Progenitor cell of endocrine pancreas (in vitro differentiated cells): ENCODE data around the gene ATCAY. TPM values are rescaled to one million over a fixed set of nuclear protein-coding genes. Genes with fewer than 3 reads are reported as not detected.

Experiments
- DNase-seq: peaks from one replicate; pipeline ENCODE4 v3.0.0; 2021; ENCODE audit warnings: low spot score; ENCODE audit not compliant: unreplicated experiment
- H3K27ac Mint-ChIP-seq: 2 replicates; pipeline ENCODE4 v1.8.0; 2021; ENCODE audit warnings: mild to moderate bottlenecking, moderate library complexity, mixed read lengths
- H3K27me3 Mint-ChIP-seq: 2 replicates; pipeline ENCODE4 v1.8.0; 2021; ENCODE audit warnings: mixed read lengths
- H3K36me3 Mint-ChIP-seq: 2 replicates; pipeline ENCODE4 v1.8.0; 2022; ENCODE audit warnings: mixed read lengths; ENCODE audit not compliant: insufficient read depth
- H3K4me1 Mint-ChIP-seq: 2 replicates; pipeline ENCODE4 v1.8.0; 2021; ENCODE audit warnings: low read depth, mixed read lengths
- H3K4me3 Mint-ChIP-seq: 2 replicates; pipeline ENCODE4 v1.8.0; 2021; ENCODE audit warnings: low read depth, mild to moderate bottlenecking, moderate library complexity, mixed read lengths
- H3K9me3 Mint-ChIP-seq: 2 replicates; pipeline ENCODE4 v1.8.0; 2021; ENCODE audit warnings: low read depth, mixed read lengths
- total RNA-seq: library from RNA; stranded (reverse); gene quantifications from 2 replicates; pipeline ENCODE4 v1.2.1, GENCODE V29; 2021
- TF ChIP-seq, protein P1 (sequence below): fragments of 200-600 bp; sonication (generic); IDR thresholded peaks from one replicate; pipeline ENCODE4 v1.5.0; 2021; ENCODE audit warnings: antibody characterized with exemption, mild to moderate bottlenecking; ENCODE audit not compliant: unreplicated experiment

ATCAY gene
- total RNA-seq, 1 donor from 2014 or later: 0.43 TPM

DNA sequence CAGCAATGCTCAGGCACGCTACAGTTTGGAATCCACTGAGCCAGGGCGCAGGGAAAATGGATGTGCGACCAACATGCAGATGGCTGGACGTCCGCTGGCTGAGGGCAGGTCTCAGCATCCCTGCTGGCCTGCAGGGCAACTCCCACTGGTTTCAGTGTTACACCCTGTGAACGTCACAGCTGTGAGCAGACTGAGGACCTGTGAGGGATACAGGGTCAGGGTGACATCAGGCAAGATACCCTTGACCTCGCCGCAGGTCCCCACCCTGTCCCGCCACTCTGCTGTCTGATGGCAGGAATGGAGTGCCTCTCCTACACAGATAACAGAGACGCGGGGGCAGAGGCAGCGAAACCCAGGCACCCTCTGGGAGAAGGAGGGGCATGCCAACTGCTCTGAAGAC lies 30.7 kb upstream of the ATCAY start:
- no peak overlapping the region for H3K4me3 Mint-ChIP-seq
- peaks cover 4% of the 10 kb centered on the region for H3K36me3 Mint-ChIP-seq
- peaks cover 5% of the 10 kb centered on the region for H3K4me1 Mint-ChIP-seq
- no peaks in the 10 kb centered on the region for H3K27me3 Mint-ChIP-seq
- DNase-seq: no peak
- H3K27ac Mint-ChIP-seq: no peak overlapping the region
- H3K9me3 Mint-ChIP-seq: peaks cover 7% of the 10 kb centered on the region
- TF ChIP-seq, protein P1, sequence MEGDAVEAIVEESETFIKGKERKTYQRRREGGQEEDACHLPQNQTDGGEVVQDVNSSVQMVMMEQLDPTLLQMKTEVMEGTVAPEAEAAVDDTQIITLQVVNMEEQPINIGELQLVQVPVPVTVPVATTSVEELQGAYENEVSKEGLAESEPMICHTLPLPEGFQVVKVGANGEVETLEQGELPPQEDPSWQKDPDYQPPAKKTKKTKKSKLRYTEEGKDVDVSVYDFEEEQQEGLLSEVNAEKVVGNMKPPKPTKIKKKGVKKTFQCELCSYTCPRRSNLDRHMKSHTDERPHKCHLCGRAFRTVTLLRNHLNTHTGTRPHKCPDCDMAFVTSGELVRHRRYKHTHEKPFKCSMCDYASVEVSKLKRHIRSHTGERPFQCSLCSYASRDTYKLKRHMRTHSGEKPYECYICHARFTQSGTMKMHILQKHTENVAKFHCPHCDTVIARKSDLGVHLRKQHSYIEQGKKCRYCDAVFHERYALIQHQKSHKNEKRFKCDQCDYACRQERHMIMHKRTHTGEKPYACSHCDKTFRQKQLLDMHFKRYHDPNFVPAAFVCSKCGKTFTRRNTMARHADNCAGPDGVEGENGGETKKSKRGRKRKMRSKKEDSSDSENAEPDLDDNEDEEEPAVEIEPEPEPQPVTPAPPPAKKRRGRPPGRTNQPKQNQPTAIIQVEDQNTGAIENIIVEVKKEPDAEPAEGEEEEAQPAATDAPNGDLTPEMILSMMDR: no peak

- TF ChIP-seq, protein P1: no peak
- H3K4me3 Mint-ChIP-seq: no peak overlapping the region
- no peak for DNase-seq
- peaks cover 7% of the 10 kb centered on the region for H3K9me3 Mint-ChIP-seq
- H3K36me3 Mint-ChIP-seq: peaks cover 4% of the 10 kb centered on the region
- peaks cover 5% of the 10 kb centered on the region for H3K4me1 Mint-ChIP-seq
- H3K27me3 Mint-ChIP-seq: no peaks in the 10 kb centered on the region
- H3K27ac Mint-ChIP-seq: no peak overlapping the region
Measured at GRCh38 chr19:3850320-3850972, 30.0 kb upstream of the ATCAY start.

DNA sequence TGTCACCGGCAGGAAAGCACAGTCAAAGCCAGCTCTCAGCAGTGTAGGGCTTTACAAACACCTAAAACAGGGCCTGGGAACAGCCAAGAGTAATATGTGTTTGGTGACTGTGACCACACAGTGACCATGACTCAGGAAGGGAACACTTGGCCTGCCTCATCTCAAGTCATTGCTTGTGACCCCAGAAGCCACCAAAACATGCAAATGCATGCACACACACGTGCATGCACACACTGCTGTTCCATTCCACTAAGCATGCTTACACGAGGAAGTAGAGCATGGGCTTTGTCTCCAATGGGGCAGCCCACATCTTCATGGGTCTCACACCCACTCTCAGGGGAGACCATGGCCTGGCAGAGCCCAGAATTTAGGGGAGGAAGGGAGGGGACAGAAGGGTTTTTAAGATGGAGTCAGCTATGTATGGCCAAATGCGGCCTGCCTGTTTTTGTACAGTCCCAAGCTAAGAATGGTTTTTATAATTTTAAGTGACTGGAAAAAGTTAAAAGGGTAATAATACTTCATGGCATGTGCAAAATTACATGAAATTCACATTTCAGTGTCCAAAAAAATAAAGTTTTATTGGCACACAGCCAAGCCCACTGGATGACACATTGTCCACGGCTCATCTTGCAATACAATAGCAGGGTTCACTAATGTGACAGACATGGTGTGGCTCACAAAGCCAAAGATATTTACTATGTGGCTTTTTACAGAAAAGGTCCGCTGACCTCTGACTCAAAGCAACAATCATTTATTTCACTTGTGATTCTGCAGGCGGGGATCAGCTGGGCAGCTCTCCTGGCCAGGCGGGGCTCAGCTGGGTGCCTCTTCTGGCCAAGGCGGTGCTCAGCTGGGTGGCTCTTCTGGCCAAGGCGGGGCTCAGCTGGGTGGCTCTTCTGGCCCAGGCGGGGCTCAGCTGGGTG lies 29.0 kb upstream of the ATCAY start:
- H3K4me3 Mint-ChIP-seq: no peak overlapping the region
- H3K27ac Mint-ChIP-seq: no peak overlapping the region
- peaks cover 7% of the 10 kb centered on the region for H3K9me3 Mint-ChIP-seq
- TF ChIP-seq, protein P1: no peak
- no peak for DNase-seq
- H3K27me3 Mint-ChIP-seq: no peaks in the 10 kb centered on the region
- peaks cover 5% of the 10 kb centered on the region for H3K4me1 Mint-ChIP-seq
- H3K36me3 Mint-ChIP-seq: peaks cover 4% of the 10 kb centered on the region

DNA sequence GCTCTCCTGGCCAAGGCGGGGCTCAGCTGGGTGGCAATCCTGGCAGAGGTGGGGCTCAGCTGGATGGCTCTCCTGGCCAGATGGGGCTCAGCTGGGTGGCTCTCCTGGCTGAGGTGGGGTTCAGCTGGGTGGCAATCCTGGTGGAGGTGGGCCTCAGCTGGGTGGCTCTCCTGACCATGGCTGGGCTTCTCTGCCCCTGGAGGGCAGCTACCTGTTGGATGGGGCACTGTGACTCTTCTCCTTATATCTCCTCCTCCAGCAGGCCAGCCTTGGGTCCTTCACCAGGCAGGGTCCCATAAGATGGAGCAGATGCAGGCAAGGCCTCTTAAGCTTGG lies 28.3 kb upstream of the ATCAY start:
- Mint-ChIP-seq H3K4me1 (no peaks in the 10 kb centered on the region), H3K4me3 (no peak overlapping the region), H3K27ac (no peak overlapping the region), H3K27me3 (no peaks in the 10 kb centered on the region), H3K9me3 (peaks cover 3% of the 10 kb centered on the region), H3K36me3 (peaks cover 4% of the 10 kb centered on the region)
- DNase-seq: no peak
- TF ChIP-seq, protein P1: no peak

- no peaks in the 10 kb centered on the region for H3K4me1 Mint-ChIP-seq
- peaks cover 3% of the 10 kb centered on the region for H3K9me3 Mint-ChIP-seq
- H3K36me3 Mint-ChIP-seq: peaks cover 4% of the 10 kb centered on the region
- H3K4me3 Mint-ChIP-seq: no peak overlapping the region
- no peak for DNase-seq
- no peaks in the 10 kb centered on the region for H3K27me3 Mint-ChIP-seq
- TF ChIP-seq, protein P1: no peak
- no peak overlapping the region for H3K27ac Mint-ChIP-seq
Measured at GRCh38 chr19:3852614-3853254, 27.8 kb upstream of the ATCAY start.
